ENCODE results near the gene CORO2A. TPM values are rescaled to one million over a fixed set of nuclear protein-coding genes. Genes with fewer than 3 reads are reported as not detected.

Gene CORO2A
- total and polyA plus RNA-seq, 4 donors: 1.7 to 7.9 (median 5.1) TPM

GRCh38 chr9:98185611-98186171 is 6.7 kb downstream of the CORO2A start:
- Histone ChIP-seq H3K27ac (ENCODE audit: low read depth, low read length) (no peak overlapping the region), H3K36me3 (ENCODE audit: control insufficient read depth, insufficient read depth, low read length) (no peaks in the 10 kb centered on the region), H3K9me3 (ENCODE audit: control insufficient read depth, insufficient read depth, low read length) (no peaks in the 10 kb centered on the region), H3K4me1 (ENCODE audit: control insufficient read depth, insufficient read depth, low read length) (no peaks in the 10 kb centered on the region), H3K4me3 (ENCODE audit: low read depth, low read length) (no peak overlapping the region), H3K27me3 (ENCODE audit: control insufficient read depth, insufficient read depth, low read length) (no peaks in the 10 kb centered on the region)
- no peak for DNase-seq (ENCODE audit: low read depth in 4 of 6, low spot score in 6 of 6)
- 87% methylated on average over 6 of the region's 6 CpGs for WGBS (ENCODE audit: insufficient coverage)

DNA sequence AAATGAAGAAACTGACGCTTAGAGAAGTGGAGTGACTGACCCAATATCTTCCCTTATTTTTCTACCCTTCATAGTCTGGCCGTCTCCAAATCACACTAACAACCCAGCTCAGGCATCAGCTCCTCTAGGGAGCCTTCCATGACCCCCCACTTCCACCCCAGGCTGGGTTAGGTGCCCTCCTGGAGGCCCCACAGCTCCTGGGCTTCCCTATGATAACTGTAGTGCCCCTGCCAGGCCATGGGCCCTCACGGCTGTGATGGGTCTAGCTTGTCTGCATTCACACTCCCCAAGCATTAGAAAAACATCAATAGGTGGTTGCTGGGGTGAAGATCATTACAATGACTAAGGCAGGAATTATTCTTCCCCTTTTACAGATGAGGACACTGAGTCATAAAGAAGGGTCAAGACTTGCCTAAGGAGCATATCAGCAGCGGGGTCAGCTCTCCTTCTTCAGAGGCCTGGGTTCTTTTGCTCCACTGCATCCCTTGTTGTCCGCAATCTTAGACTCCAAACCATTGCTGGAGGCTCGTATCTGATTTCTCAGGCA is 7.3 kb downstream of the CORO2A start:
- no peaks in the 10 kb centered on the region for H3K36me3 ChIP-seq (ENCODE audit: control insufficient read depth, insufficient read depth, low read length)
- H3K4me1 ChIP-seq (ENCODE audit: control insufficient read depth, insufficient read depth, low read length): no peaks in the 10 kb centered on the region
- no peak overlapping the region for H3K27ac ChIP-seq (ENCODE audit: low read depth, low read length)
- WGBS (ENCODE audit: insufficient coverage): 85% methylated on average over 3 of the region's 6 CpGs
- no peak overlapping the region for H3K4me3 ChIP-seq (ENCODE audit: low read depth, low read length)
- H3K9me3 ChIP-seq (ENCODE audit: control insufficient read depth, insufficient read depth, low read length): no peaks in the 10 kb centered on the region
- no peaks in the 10 kb centered on the region for H3K27me3 ChIP-seq (ENCODE audit: control insufficient read depth, insufficient read depth, low read length)
- no peak for DNase-seq (ENCODE audit: low read depth in 4 of 6, low spot score in 6 of 6)

- Histone ChIP-seq H3K4me1 (ENCODE audit: control insufficient read depth, insufficient read depth, low read length) (no peaks in the 10 kb centered on the region), H3K36me3 (ENCODE audit: control insufficient read depth, insufficient read depth, low read length) (no peaks in the 10 kb centered on the region), H3K27me3 (ENCODE audit: control insufficient read depth, insufficient read depth, low read length) (no peaks in the 10 kb centered on the region), H3K9me3 (ENCODE audit: control insufficient read depth, insufficient read depth, low read length) (no peaks in the 10 kb centered on the region), H3K27ac (ENCODE audit: low read depth, low read length) (no peak overlapping the region), H3K4me3 (ENCODE audit: low read depth, low read length) (no peak overlapping the region)
- DNase-seq (ENCODE audit: low read depth in 4 of 6, low spot score in 6 of 6): no peak
- WGBS (ENCODE audit: insufficient coverage): 100% methylated on average over 2 of the region's 6 CpGs
Measured at GRCh38 chr9:98184326-98184725, 8.1 kb downstream of the CORO2A start.

DNA sequence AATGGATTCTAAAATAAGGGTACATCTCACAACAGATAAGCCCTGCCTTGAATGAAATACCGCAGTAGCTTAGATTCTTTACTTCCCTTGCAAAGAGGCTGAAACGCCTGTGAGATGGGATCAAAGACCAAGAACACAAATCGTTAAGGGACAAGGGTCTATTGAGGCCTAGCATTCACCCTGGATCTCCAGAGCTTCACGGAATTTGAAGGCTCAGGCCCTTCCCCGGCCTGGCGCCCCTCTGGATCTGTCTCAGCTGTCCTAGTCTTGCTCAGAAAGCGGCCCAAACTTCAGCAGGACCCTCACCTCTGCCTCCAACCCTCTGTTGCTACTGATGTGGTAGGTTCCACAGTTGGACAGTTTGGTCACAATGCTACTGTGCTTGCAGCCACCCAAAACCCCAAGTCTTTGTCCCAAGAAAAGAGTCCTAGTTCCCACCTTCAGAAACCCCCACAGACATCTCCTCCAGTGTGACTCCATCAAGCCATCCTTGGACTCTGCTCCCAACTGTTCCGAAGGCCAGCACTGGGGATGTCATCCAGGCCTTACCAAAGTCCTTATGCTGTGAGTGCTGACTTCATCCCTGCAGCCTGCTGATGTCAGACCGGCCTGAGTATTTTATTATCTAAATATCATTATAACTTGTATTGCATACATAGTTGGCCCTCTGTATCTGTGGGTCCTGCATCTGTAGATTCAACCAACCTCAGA is 9.4 kb downstream of the CORO2A start:
- no peak overlapping the region for H3K4me3 ChIP-seq (ENCODE audit: low read depth, low read length)
- H3K36me3 ChIP-seq (ENCODE audit: control insufficient read depth, insufficient read depth, low read length): no peaks in the 10 kb centered on the region
- H3K4me1 ChIP-seq (ENCODE audit: control insufficient read depth, insufficient read depth, low read length): no peaks in the 10 kb centered on the region
- 74% methylated on average over 7 of the region's 9 CpGs for WGBS (ENCODE audit: insufficient coverage)
- no peak for DNase-seq (ENCODE audit: low read depth in 4 of 6, low spot score in 6 of 6)
- no peaks in the 10 kb centered on the region for H3K27me3 ChIP-seq (ENCODE audit: control insufficient read depth, insufficient read depth, low read length)
- no peak overlapping the region for H3K27ac ChIP-seq (ENCODE audit: low read depth, low read length)
- no peaks in the 10 kb centered on the region for H3K9me3 ChIP-seq (ENCODE audit: control insufficient read depth, insufficient read depth, low read length)

DNA sequence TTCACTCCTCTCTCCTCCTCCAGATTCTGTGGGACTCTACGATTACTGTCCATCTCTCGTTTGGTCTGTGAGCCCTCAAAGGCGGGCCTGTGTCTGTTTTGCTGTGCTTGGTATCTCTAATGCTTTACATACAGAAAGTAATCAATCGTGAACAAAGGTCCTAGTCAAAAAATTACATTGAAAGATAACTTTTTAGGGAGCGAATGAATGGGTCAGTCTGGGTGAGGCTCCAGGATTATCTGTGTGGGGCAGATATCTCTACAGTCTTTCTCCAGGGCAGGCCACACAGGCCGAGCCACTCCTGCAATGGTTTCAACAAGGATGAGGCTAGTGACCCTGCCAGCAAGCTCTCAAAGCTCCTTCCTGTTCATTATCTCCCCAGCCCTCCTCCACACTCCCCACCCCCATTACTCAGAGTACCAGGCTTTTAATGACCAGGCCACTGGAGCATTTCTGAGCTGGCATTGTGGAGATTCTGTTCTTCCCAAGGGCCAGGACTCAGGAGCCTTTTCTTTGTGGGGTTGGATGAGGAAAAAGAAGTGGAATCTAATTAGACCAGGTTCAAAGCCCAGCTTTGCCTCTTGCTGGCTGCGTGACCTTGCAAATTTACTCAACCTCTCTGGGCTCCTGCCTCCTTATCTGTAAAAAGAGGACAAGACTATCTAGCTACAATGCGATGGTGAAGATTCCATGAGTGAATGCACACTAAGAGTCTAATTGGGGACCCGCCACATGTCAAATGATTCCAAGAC is 10.2 kb downstream of the CORO2A start:
- no peak for DNase-seq (ENCODE audit: low read depth in 4 of 6, low spot score in 6 of 6)
- 90% methylated on average over 3 of the region's 9 CpGs for whole genome bisulfite sequencing (ENCODE audit: insufficient coverage)
- Histone ChIP-seq H3K9me3 (ENCODE audit: control insufficient read depth, insufficient read depth, low read length) (no peaks in the 10 kb centered on the region), H3K27ac (ENCODE audit: low read depth, low read length) (no peak overlapping the region), H3K36me3 (ENCODE audit: control insufficient read depth, insufficient read depth, low read length) (no peaks in the 10 kb centered on the region), H3K27me3 (ENCODE audit: control insufficient read depth, insufficient read depth, low read length) (no peaks in the 10 kb centered on the region), H3K4me1 (ENCODE audit: control insufficient read depth, insufficient read depth, low read length) (no peaks in the 10 kb centered on the region), H3K4me3 (ENCODE audit: low read depth, low read length) (no peak overlapping the region)

DNA sequence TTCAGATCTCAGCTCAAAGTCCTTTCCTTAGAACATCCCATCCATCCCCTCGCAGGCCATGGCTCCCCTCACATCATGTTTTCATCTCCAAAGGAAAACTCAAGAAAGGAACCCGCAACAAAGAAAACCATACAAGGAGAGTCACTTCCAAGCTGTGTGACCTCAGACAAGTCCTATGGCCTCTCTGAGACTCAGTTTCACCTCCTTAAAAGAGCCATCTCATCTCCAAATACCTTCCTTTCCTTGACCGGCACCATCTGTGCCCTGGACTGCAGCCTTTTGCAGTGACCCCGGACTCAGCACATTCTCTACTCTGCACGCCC is 10.7 kb downstream of the CORO2A start:
- 79% methylated on average over 4 of the region's 5 CpGs for WGBS (ENCODE audit: insufficient coverage)
- no peaks in the 10 kb centered on the region for H3K9me3 ChIP-seq (ENCODE audit: control insufficient read depth, insufficient read depth, low read length)
- H3K27me3 ChIP-seq (ENCODE audit: control insufficient read depth, insufficient read depth, low read length): no peaks in the 10 kb centered on the region
- H3K27ac ChIP-seq (ENCODE audit: low read depth, low read length): no peak overlapping the region
- DNase-seq (ENCODE audit: low read depth in 4 of 6, low spot score in 6 of 6): no peak
- H3K4me1 ChIP-seq (ENCODE audit: control insufficient read depth, insufficient read depth, low read length): no peaks in the 10 kb centered on the region
- no peak overlapping the region for H3K4me3 ChIP-seq (ENCODE audit: low read depth, low read length)
- H3K36me3 ChIP-seq (ENCODE audit: control insufficient read depth, insufficient read depth, low read length): no peaks in the 10 kb centered on the region

- H3K27ac ChIP-seq (ENCODE audit: low read depth, low read length): no peak overlapping the region
- H3K9me3 ChIP-seq (ENCODE audit: control insufficient read depth, insufficient read depth, low read length): no peaks in the 10 kb centered on the region
- H3K27me3 ChIP-seq (ENCODE audit: control insufficient read depth, insufficient read depth, low read length): no peaks in the 10 kb centered on the region
- H3K4me1 ChIP-seq (ENCODE audit: control insufficient read depth, insufficient read depth, low read length): no peaks in the 10 kb centered on the region
- 100% methylated on average over 5 of the region's 6 CpGs for WGBS (ENCODE audit: insufficient coverage)
- H3K4me3 ChIP-seq (ENCODE audit: low read depth, low read length): no peak overlapping the region
- DNase-seq (ENCODE audit: low read depth in 4 of 6, low spot score in 6 of 6): no peak
- H3K36me3 ChIP-seq (ENCODE audit: control insufficient read depth, insufficient read depth, low read length): no peaks in the 10 kb centered on the region
Measured at GRCh38 chr9:98180996-98181395, 11.4 kb downstream of the CORO2A start.

DNA sequence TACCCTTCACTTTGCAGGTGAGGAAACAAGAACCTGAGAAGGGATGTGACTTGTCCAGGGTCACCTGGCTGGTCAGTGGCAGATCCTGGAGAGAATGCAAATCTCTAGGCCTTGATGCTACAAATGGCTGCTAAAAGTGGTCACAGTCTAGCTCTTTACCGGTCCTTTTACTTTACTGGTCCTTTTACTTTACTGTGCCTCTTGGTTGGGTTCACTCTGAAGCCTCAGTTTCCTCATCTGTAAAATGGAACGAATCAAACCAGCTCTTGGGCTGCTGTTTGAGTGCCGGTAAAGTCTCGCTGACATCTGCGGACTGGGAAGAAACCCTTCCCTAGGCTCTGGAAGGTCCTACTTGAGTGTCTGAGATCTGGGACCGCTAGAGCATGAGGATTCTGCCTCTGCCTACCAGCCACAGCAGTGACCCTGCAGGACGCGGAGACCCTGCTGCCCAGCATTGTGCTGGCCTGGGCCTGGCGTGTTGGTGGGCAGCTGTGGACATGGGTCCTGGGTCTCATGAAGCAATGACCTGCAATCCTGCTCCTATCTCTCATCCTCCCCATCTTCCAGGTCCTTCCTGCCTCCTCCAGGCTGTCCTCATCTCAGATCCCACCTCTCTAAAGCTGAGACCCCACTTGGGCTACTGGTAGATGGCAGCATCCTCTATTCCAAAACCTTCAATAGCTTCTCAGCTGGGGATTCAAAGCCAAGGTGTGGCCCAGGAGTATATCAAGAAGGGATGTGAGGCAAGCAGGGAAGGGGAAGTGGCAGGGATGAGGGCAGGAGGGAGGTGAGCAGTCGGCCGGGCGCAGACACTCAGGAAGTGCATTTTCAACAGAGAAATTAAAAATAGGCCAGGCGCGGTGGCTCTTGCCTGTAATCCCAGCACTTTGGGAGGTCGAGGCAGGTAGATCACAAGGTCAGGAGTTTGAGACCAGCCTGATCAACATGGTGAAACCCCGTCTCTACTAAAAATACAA is 13.3 kb downstream of the CORO2A start:
- 93% methylated on average over 12 of the region's 16 CpGs for WGBS (ENCODE audit: insufficient coverage)
- Histone ChIP-seq H3K4me3 (ENCODE audit: low read depth, low read length) (no peak overlapping the region), H3K36me3 (ENCODE audit: control insufficient read depth, insufficient read depth, low read length) (no peaks in the 10 kb centered on the region), H3K27me3 (ENCODE audit: control insufficient read depth, insufficient read depth, low read length) (no peaks in the 10 kb centered on the region), H3K9me3 (ENCODE audit: control insufficient read depth, insufficient read depth, low read length) (no peaks in the 10 kb centered on the region), H3K4me1 (ENCODE audit: control insufficient read depth, insufficient read depth, low read length) (no peaks in the 10 kb centered on the region), H3K27ac (ENCODE audit: low read depth, low read length) (no peak overlapping the region)
- DNase-seq (ENCODE audit: low read depth in 4 of 6, low spot score in 6 of 6): no peak

All from spinal cord (tissue), 10 donors.